Cardiac fibroblast (primary cell): ENCODE data around the gene MBL2.

Experiments used
- DNase-seq, 2 donors: peaks; one replicate each; pipeline versions ENCODE4 v3.0.0 to v3.0.0-alpha.2; 2010; ENCODE audit warnings: low read depth in 2 of 2
- H3K4me3 ChIP-seq, 2 donors: replicated peaks in 1 of 2; 1 replicate in 1 of 2; 2 replicates in 1 of 2; pipeline ENCODE4 v1.5.1; 2011; ENCODE audit warnings: low read depth in 2 of 2, low read length in 2 of 2, mild to moderate bottlenecking in 2 of 2, moderate library complexity in 1 of 2
- TF ChIP-seq, protein P1 (sequence below): IDR thresholded peaks from one replicate; pipeline ENCODE4 v1.5.1; 2011; ENCODE audit warnings: low read depth, mild to moderate bottlenecking, low read length, inconsistent platforms

Gene MBL2

DNA sequence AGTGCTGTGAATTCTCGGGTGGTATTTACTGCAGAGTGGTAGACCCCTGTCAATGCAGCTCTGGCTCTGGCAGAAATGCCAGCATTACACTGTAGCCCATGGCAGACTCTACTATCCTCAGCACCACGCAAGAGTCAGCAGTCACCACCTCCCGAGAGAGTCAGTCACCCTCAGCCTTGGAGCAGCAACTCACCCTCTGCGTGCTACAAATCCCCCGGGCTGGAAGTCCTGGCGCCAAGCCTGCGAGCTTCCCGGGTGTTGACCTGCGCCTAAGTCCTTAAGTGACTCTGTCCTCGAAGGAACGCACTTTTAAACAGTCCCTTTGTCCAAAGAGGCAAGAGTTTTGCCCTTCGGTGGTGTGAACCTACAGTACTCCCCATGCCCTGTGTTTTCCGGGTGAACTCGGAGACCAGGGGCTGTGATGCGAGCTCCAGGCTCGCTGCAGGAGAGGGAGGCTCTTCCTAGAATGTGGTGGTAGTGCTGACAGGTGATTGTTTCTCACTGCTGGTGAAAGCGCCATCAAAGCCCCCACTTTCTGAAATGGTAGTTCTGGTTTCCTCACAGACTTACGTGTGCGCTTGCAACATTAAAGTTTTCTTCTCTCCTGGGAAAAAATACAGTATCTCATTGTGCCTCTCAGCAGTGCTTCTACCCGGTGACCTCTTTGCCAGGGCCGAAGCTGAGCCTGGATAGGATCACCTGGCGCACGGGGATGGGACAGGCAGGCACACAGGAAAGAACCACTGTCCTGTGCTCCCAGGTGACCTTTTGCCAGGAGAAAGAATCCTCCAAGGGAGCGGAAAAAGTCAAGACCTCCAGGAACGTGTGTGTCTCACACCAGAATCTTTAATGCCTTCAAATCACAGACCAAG is 33.1 kb upstream of the MBL2 start:
- TF ChIP-seq, protein P1, sequence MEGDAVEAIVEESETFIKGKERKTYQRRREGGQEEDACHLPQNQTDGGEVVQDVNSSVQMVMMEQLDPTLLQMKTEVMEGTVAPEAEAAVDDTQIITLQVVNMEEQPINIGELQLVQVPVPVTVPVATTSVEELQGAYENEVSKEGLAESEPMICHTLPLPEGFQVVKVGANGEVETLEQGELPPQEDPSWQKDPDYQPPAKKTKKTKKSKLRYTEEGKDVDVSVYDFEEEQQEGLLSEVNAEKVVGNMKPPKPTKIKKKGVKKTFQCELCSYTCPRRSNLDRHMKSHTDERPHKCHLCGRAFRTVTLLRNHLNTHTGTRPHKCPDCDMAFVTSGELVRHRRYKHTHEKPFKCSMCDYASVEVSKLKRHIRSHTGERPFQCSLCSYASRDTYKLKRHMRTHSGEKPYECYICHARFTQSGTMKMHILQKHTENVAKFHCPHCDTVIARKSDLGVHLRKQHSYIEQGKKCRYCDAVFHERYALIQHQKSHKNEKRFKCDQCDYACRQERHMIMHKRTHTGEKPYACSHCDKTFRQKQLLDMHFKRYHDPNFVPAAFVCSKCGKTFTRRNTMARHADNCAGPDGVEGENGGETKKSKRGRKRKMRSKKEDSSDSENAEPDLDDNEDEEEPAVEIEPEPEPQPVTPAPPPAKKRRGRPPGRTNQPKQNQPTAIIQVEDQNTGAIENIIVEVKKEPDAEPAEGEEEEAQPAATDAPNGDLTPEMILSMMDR: no peak
- no peak overlapping the region for H3K4me3 ChIP-seq
- no peak for DNase-seq

DNA sequence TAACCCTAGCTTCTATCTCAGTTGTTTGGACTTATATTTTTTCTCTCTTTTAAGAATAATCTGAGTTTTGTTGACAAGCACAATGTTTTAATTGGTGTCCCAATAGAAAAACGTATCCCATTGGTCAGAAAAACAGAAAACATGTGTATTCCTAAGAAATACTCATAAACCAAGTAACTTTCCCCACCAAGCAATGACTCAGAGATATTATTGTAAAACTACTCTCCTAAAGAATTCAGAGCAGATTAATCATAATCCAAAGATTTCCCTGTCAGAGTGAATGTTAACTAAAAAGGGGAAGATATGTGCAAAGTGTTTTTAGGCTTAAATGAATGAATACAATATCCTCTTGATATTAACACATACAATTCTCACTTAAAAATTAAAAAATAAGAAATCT is 29.4 kb upstream of the MBL2 start:
- H3K4me3 ChIP-seq: no peak overlapping the region
- DNase-seq: peak; percentile 29 to 55
- TF ChIP-seq, protein P1: no peak

DNA sequence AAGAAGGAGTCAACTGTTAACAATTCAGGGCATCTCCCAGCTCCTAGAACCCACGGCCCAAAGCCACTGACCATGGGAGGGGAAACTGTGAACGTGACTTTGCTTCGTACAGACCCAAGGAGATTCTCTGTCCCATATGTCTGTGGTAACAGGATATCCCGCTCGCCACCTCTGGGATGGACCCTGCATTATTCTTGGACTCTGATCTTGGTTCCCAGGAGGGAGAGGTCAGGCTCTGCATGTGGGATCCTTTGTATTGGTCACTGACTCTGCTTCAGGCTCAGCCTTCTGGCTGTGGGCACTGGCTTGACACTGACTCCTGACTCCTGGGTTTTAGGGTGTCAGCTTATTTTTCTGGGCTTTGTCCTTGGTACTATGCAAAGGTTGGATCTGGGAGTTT is 13.5 kb upstream of the MBL2 start:
- DNase-seq: no peak
- TF ChIP-seq, protein P1: no peak
- H3K4me3 ChIP-seq: no peak overlapping the region

DNA sequence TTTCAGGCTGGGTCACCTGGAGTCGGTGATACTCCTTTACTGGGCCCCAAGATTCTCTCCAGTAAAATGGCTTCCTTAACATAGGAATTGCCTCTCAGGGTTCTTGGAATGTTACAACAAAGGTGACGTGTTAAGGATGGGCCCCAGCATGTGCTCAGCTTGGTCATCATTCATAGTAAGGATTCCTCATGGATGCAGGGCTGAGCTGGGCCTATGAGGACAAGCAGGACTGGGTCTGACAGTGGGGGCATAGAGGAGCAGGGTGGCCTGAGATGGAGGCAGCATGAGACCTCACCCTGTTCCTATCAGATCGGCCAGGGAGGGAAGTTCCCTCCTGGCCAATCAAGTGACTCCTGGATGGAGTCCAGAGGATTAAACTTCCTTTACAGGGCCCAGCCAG is 12.8 kb upstream of the MBL2 start:
- no peak overlapping the region for H3K4me3 ChIP-seq
- TF ChIP-seq, protein P1: no peak
- no peak for DNase-seq

DNA sequence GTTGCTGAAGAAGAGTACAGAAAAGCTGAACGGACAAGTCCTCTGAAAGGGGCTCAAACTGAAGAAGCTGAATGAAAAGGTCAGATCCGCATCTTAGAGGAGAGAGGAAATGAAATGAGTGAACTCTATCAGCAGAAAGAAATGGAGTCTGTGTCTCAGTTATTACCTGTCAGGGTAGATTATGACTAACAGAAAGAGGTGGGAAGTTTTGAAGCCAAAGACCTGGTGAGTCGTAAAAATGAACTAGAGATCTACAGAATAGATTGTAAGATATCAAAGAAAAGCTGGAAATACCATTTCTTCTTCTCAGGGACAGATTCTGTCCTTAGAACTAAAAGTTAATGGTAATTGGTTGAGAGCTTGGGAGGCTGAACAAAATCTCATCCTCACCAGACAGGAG is 11.1 kb upstream of the MBL2 start:
- no peak for DNase-seq
- no peak overlapping the region for H3K4me3 ChIP-seq
- TF ChIP-seq, protein P1: no peak

DNA sequence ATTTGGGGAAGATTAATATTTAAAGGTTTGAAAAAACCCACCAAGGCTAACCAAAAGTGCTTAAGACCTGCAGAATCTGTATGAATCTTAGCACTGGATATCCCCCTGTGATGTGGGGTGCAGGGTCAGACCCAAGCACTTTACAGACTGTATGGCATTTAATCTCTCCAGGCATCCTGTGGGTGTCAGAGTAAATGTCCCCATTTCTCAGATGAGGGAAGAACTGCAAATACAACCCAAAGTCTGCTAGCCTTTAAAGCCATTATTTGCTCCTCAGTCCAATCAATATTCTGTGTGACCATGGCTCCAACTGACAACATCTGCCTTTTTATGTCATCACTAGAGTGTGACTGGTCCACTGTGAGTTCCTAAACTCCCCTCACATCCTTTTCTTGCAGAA is 10.0 kb upstream of the MBL2 start:
- TF ChIP-seq, protein P1: no peak
- DNase-seq: no peak
- H3K4me3 ChIP-seq: no peak overlapping the region
